HG03575 (cell line): ENCODE results near the gene AZU1.
"Not testable (repeated sequence)": the region's sequence is repeated elsewhere in the genome, so short reads cannot be mapped to it uniquely, and the experiment has no call there.

Source experiments
- ATAC-seq: cut with Tn5 transposase; IDR thresholded peaks from one replicate; pipeline ENCODE4 v1.9.1; 2021; ENCODE audit not compliant: unreplicated experiment, insufficient number of reproducible peaks, low FRiP score; ENCODE audit errors: extremely low read depth

Gene AZU1

DNA sequence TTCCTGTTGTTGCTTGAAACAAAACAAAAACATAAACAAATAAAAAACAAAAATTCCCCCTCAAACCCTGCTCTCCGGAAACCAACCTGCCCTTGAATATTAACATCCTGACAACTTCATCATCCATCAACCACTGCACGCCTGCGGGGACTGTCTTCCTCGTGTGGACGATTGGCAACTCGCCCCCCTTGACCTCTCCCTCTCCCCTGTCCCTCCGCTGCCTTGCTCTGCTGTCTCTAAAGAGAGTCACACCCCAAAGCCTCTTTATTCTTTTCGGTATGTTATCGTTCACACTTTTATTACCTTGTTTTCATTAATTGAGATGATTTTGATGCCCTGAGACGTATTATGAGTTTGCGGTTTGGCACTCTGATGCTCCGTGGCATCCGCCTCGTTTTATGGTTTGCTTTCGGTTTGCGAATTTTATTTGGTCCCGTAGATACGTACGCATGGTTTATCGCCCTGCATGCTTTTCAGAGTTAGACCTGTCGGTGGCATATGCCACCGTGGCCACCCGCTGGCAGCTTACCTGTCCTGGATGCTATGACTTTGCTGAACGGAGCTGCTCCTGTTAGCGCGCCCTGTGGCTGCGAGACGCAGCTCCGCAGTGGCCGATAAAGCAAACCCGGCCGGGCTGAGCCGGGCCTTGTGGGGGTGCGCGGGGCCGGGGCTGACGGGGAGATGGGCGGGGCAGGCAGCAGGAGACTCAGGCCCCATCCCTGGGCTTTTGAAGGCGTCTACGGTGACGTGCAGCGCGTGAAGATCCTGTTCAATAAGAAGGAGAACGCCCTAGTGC is 19.8 kb upstream of the AZU1 start:
- no peak for ATAC-seq

DNA sequence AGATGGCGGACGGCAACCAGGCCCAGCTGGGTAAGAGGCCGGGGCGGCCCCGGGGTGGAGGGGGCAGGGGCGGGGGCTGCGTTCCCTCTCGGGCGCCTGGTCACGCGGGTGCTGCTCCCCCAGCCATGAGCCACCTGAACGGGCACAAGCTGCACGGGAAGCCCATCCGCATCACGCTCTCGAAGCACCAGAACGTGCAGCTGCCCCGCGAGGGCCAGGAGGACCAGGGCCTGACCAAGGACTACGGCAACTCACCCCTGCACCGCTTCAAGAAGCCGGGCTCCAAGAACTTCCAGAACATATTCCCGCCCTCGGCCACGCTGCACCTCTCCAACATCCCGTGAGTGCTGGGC is 19.2 kb upstream of the AZU1 start:
- ATAC-seq: no peak

GRCh38 chr19:810077-810855 is 17.4 kb upstream of the AZU1 start:
- no peak for ATAC-seq

GRCh38 chr19:810883-811489 is 16.7 kb upstream of the AZU1 start:
- ATAC-seq: no peak

GRCh38 chr19:811506-812048 is 16.1 kb upstream of the AZU1 start:
- no peak for ATAC-seq

- ATAC-seq: no peak
Observed at GRCh38 chr19:812049-812746, 15.4 kb upstream of the AZU1 start.

DNA sequence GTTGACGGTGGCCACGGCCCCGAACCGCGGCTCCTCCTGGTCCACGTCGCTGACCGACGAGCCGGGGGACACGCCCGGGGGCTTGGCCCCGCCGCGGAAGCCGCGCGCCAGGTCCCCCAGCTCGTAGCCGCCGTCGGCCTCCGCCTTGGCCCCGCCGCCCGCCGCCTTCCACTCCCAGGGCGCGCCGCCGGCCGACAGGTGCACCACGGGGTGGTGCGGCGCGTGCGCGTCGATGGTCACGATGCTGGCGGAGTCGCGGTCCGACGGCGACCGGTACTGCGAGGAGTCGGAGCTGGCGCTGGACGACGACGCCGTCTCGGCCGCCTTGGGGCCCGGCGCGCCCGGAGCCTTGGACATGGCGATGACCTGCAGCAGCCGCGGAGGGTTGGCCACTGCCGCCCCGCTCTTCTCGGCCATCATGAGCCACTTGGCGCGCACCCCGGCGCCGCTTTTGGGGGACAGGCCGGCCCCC is 14.9 kb upstream of the AZU1 start:
- ATAC-seq: no peak

DNA sequence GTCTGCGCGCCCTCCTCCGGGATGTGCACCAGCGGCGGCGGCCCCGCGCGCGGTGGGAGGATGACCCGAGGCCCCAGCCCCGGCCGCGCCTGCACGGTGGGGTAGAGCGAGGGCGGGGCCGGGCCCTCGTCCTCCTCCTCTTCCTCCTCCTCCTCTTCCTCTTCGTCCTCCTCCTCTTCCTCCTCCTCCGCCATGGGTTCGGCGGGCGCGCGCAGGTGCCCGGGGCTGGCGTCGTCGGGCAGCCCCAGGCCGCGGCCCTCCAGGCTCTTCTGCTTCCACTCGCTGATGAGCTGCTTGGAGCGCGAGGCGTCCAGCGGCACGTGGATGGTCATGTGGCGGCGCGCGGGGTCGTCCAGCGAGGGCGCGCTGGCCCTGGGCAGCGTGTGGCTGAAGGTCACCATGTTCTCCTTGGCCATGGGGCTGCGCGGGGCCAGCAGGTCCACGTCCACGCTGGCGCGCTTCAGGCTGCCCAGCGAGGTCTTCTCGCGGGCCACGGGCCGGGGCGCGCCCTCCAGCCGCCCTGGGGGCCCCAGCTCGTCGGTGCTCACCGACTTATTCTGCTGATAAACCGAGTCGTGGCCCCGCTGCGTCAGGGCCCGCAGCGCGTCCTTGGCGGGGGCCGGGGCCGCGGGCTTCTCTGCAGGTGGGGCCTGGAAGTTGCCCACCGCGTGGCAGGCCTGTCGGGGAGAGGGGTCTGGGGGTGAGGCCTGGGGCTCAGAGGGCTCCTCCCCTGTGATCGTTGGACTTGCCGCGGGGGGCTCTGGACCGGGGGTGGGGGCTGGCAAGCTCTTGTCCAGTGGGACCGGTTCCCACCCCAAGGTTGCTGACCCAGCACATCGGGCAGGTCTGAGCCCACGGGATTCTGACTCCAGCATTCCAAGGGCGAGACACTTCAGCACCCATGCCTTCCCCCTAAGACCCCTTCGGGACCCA is 14.2 kb upstream of the AZU1 start:
- ATAC-seq: no peak

GRCh38 chr19:814152-815078 is 13.2 kb upstream of the AZU1 start:
- ATAC-seq: no peak

DNA sequence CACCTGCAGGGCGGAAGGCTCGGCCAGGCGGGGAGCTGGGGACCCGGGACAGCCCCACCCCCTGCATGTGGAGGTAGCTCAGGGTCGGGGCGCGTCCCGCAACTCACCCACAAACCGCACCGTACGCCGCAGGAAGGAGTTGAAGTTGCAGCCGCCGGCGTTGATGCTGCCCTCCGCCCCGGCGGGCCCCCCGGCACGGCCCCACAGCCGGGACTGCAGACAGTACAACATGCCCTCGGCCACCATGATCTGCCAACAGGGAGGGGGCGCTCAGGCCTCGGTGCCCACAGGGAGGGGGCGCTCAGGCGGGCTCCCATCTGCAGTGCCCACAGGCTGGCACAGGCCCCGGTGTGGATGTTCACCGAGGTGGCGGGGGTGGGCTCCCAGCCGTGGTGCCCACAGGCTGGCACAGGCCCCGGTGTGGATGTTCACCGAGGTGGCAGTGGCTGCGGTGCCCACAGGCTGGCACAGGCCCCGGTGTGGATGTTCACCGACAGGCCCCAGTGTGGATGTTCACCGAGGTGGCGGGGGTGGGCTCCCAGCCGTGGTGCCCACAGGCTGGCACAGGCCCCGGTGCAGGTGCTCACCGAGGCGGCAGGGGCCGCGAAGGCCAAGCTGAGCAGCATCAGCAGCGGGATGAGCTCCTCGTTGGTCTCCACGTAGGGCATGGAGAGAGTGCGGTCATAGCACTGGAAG is 12.4 kb upstream of the AZU1 start:
- ATAC-seq: no peak

- ATAC-seq: no peak
Observed at GRCh38 chr19:815775-816499, 11.7 kb upstream of the AZU1 start.

- no peak for ATAC-seq
Observed at GRCh38 chr19:816500-816857, 11.2 kb upstream of the AZU1 start.

- ATAC-seq: not testable (repeated sequence)
Observed at GRCh38 chr19:820212-820611, 7.4 kb upstream of the AZU1 start.

GRCh38 chr19:821231-821824 is 6.3 kb upstream of the AZU1 start:
- ATAC-seq: no peak

GRCh38 chr19:821825-822503 is 5.7 kb upstream of the AZU1 start, which contains the start of gene PLPPR3:
PLPPR3 (minus strand) TSS chr19:821955; CDS start chr19:821559, 396 bp downstream.
- ATAC-seq: no peak
